ENCODE data around the gene SCD5.

SCD5 gene

GRCh38 chr4:82797040-82797404 lies 1.6 kb downstream of the SCD5 start:
- DNase-seq (ENCODE audit: low read depth in 2 of 2) = no peak

- DNase-seq (ENCODE audit: low read depth in 2 of 2) = no peak
These were observed 5.5 kb downstream of the SCD5 start for GRCh38 chr4:82792912-82793649.

GRCh38 chr4:82791179-82791578 lies 7.4 kb downstream of the SCD5 start:
- no peak for DNase-seq (ENCODE audit: low read depth in 2 of 2)

- no peak for DNase-seq (ENCODE audit: low read depth in 2 of 2)
These were observed 8.4 kb downstream of the SCD5 start for GRCh38 chr4:82790060-82790660.

GRCh38 chr4:82789025-82789776 lies 9.4 kb downstream of the SCD5 start:
- DNase-seq (ENCODE audit: low read depth in 2 of 2) = no peak

GRCh38 chr4:82787342-82787741 lies 11.3 kb downstream of the SCD5 start:
- DNase-seq (ENCODE audit: low read depth in 2 of 2) = no peak

- DNase-seq (ENCODE audit: low read depth in 2 of 2) = no peak
These were observed 11.8 kb downstream of the SCD5 start for GRCh38 chr4:82786828-82787227.

GRCh38 chr4:82785611-82786400 lies 12.8 kb downstream of the SCD5 start:
- DNase-seq (ENCODE audit: low read depth in 2 of 2) = peak; percentile 74 to 78

GRCh38 chr4:82784681-82785610 lies 13.7 kb downstream of the SCD5 start:
- DNase-seq (ENCODE audit: low read depth in 2 of 2) = peak in 1 of 2 experiments; percentile 35

- no peak for DNase-seq (ENCODE audit: low read depth in 2 of 2)
These were observed 15.8 kb downstream of the SCD5 start for GRCh38 chr4:82782626-82783345.

GRCh38 chr4:82780752-82781231 lies 17.8 kb downstream of the SCD5 start:
- peak in 1 of 2 experiments; percentile 48 for DNase-seq (ENCODE audit: low read depth in 2 of 2)

- no peak for DNase-seq (ENCODE audit: low read depth in 2 of 2)
These were observed 18.3 kb downstream of the SCD5 start for GRCh38 chr4:82780170-82780751.

GRCh38 chr4:82779032-82779431 lies 19.6 kb downstream of the SCD5 start:
- DNase-seq (ENCODE audit: low read depth in 2 of 2) = no peak

- DNase-seq (ENCODE audit: low read depth in 2 of 2) = no peak
These were observed 20.6 kb downstream of the SCD5 start for GRCh38 chr4:82777857-82778525.

- DNase-seq (ENCODE audit: low read depth in 2 of 2) = no peak
These were observed 21.6 kb downstream of the SCD5 start for GRCh38 chr4:82776925-82777542.

GRCh38 chr4:82775243-82775642 lies 23.4 kb downstream of the SCD5 start:
- DNase-seq (ENCODE audit: low read depth in 2 of 2) = no peak

GRCh38 chr4:82774711-82775171 lies 23.9 kb downstream of the SCD5 start:
- no peak for DNase-seq (ENCODE audit: low read depth in 2 of 2)

GRCh38 chr4:82773057-82773456 lies 25.5 kb downstream of the SCD5 start:
- no peak for DNase-seq (ENCODE audit: low read depth in 2 of 2)

GRCh38 chr4:82770607-82771006 lies 28.0 kb downstream of the SCD5 start:
- DNase-seq (ENCODE audit: low read depth in 2 of 2) = no peak
